ENCODE measurements around the gene AQP6.
"Not testable (repeated sequence)": the region's sequence is repeated elsewhere in the genome, so short reads cannot be mapped to it uniquely, and the experiment has no call there.

Gene AQP6

GRCh38 chr12:49973361-49973830 lies 649 bp downstream of the AQP6 start:
- DNase-seq: no peak

GRCh38 chr12:49974231-49974675 lies 1.5 kb downstream of the AQP6 start:
- no peak for DNase-seq

- DNase-seq: no peak
Measured at GRCh38 chr12:49974677-49975317, 2.0 kb downstream of the AQP6 start.

GRCh38 chr12:49975318-49975761 lies 2.6 kb downstream of the AQP6 start:
- DNase-seq: no peak

GRCh38 chr12:49976557-49976956 lies 3.8 kb downstream of the AQP6 start:
- DNase-seq: no peak

- DNase-seq: no peak
Measured at GRCh38 chr12:49978125-49978524, 5.4 kb downstream of the AQP6 start.

GRCh38 chr12:49979016-49979586 lies 6.4 kb downstream of the AQP6 start:
- DNase-seq: no peak

GRCh38 chr12:49979791-49980190 lies 7.0 kb downstream of the AQP6 start:
- DNase-seq: no peak

GRCh38 chr12:49980501-49981349 lies 8.0 kb downstream of the AQP6 start:
- DNase-seq: no peak

GRCh38 chr12:49982246-49983087 lies 9.7 kb downstream of the AQP6 start:
- no peak for DNase-seq

GRCh38 chr12:49983892-49984291 lies 11.1 kb downstream of the AQP6 start:
- DNase-seq: no peak

- DNase-seq: no peak
Measured at GRCh38 chr12:49984476-49985359, 12.0 kb downstream of the AQP6 start.

- no peak for DNase-seq
Measured at GRCh38 chr12:49985981-49986380, 13.2 kb downstream of the AQP6 start.

- DNase-seq: not testable (repeated sequence)
Measured at GRCh38 chr12:49986476-49986875, 13.7 kb downstream of the AQP6 start.

GRCh38 chr12:49987625-49988303 lies 15.0 kb downstream of the AQP6 start:
- DNase-seq: no peak

GRCh38 chr12:49989400-49989799 lies 16.7 kb downstream of the AQP6 start:
- DNase-seq: not testable (repeated sequence)

- no peak for DNase-seq
Measured at GRCh38 chr12:49990273-49990672, 17.5 kb downstream of the AQP6 start.

- DNase-seq: no peak
Measured at GRCh38 chr12:49998453-49998852, 25.7 kb downstream of the AQP6 start.

- DNase-seq: no peak
Measured at GRCh38 chr12:50003595-50003994, 30.8 kb downstream of the AQP6 start.

- DNase-seq: no peak
Measured at GRCh38 chr12:50004696-50005095, 31.9 kb downstream of the AQP6 start.

- DNase-seq: no peak
Measured at GRCh38 chr12:50005175-50005574, 32.4 kb downstream of the AQP6 start.
